ENCODE results near the gene ACADS. TPM values are rescaled to one million over a fixed set of nuclear protein-coding genes. Genes with fewer than 3 reads are reported as not detected.

The ACADS gene
- total and polyA plus RNA-seq, 9 of the 15 experiments (the other 6 are each of a cell fraction or from before 2014, with no cell fraction given): 0.06 to 20.3 (median 8.8) TPM

DNA sequence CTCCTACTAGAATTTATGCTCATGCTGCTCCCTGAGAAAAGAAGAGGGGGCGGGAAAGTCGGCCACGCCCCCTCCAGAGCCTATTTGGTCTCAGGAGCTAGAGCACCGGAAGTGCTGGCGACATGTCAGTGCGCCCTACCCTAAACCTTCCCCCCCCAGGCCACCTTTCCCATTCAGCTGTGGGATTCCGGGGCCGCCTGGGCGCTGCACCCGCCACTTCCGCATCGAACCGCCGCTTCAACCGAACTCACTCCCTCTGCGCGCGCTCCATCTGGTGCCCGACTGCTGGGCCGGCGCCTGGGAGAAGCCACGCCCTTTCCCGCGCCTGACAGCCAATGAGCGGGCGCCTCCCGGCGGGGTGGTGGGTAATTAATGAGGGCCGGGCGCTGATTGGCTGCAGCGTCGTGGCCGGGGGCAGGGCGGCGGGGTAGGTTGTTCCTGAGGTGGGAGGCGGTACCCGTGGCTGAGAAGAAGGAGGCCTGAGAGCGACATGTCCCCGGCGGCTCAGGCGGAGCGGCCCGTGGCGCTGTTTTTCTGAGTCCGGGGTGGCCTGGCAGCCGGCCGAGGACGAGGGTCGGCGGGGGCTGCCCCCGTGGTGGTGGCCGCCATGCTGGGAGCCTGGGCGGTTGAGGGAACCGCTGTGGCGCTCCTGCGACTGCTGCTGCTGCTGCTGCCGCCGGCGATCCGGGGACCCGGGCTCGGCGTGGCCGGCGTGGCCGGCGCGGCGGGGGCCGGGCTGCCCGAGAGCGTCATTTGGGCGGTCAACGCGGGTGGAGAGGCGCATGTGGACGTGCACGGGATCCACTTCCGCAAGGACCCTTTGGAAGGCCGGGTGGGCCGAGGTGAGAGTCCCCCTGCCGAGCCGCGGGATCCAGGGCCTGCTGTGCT, 38.7 kb upstream of the ACADS start, which contains the start of gene MLEC (continued):
- TF ChIP-seq BRD4 (IDR thresholded peaks at IDR 0.05) (no peak), PTTG1 (tag; IDR thresholded peaks at IDR 0.05; ENCODE audit: low read depth) (no peak), TCF7 (IDR thresholded peaks at IDR 0.05; ENCODE audit: borderline replicate concordance) (no peak; the same call in 1 of the 2 replicates), FOXJ3 (CRISPR knock-in tag; IDR thresholded peaks at IDR 0.05) (no peak), HNRNPLL (IDR thresholded peaks at IDR 0.05; ENCODE audit: low read depth, low read length, poor library complexity, severe bottlenecking) (peak; percentile 77), KLF16 (IDR thresholded peaks at IDR 0.05) (no peak), ZBTB33 (CRISPR knock-in tag; IDR thresholded peaks at IDR 0.05) (no peak), FOXO4 (CRISPR knock-in tag; IDR thresholded peaks at IDR 0.05) (no peak), MEIS2 (IDR thresholded peaks at IDR 0.05; ENCODE audit: partially characterized antibody) (peak; percentile 49), ZBTB1 (CRISPR knock-in tag; IDR thresholded peaks at IDR 0.05; ENCODE audit: borderline replicate concordance, low read depth) (peak; percentile 82), ELK3 (CRISPR knock-in tag; IDR thresholded peaks at IDR 0.05) (no peak), ADNP (tag; IDR thresholded peaks at IDR 0.05) (no peak), ZNF263 (CRISPR knock-in tag; IDR thresholded peaks at IDR 0.05; ENCODE audit: borderline replicate concordance) (no peak), THRAP3 (IDR thresholded peaks at IDR 0.05; ENCODE audit: borderline replicate concordance) (no peak), MCM3 (IDR thresholded peaks at IDR 0.05) (no peak), KLF1 (tag; IDR thresholded peaks at IDR 0.05) (peak; percentile 82)
- TF ChIP-seq, protein P1, sequence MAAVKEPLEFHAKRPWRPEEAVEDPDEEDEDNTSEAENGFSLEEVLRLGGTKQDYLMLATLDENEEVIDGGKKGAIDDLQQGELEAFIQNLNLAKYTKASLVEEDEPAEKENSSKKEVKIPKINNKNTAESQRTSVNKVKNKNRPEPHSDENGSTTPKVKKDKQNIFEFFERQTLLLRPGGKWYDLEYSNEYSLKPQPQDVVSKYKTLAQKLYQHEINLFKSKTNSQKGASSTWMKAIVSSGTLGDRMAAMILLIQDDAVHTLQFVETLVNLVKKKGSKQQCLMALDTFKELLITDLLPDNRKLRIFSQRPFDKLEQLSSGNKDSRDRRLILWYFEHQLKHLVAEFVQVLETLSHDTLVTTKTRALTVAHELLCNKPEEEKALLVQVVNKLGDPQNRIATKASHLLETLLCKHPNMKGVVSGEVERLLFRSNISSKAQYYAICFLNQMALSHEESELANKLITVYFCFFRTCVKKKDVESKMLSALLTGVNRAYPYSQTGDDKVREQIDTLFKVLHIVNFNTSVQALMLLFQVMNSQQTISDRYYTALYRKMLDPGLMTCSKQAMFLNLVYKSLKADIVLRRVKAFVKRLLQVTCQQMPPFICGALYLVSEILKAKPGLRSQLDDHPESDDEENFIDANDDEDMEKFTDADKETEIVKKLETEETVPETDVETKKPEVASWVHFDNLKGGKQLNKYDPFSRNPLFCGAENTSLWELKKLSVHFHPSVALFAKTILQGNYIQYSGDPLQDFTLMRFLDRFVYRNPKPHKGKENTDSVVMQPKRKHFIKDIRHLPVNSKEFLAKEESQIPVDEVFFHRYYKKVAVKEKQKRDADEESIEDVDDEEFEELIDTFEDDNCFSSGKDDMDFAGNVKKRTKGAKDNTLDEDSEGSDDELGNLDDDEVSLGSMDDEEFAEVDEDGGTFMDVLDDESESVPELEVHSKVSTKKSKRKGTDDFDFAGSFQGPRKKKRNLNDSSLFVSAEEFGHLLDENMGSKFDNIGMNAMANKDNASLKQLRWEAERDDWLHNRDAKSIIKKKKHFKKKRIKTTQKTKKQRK (IDR thresholded peaks at IDR 0.05; ENCODE audit: borderline replicate concordance, low read depth, low read length): no peak
- TF ChIP-seq, protein P2, sequence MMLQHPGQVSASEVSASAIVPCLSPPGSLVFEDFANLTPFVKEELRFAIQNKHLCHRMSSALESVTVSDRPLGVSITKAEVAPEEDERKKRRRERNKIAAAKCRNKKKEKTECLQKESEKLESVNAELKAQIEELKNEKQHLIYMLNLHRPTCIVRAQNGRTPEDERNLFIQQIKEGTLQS (IDR thresholded peaks at IDR 0.05): no peak; the same call in 1 of the 2 replicates
- TF ChIP-seq, protein P2 (CRISPR knock-in tag; conservative IDR thresholded peaks at IDR 0.05): no peak

Measured in K562 (cell line).